ENCODE data around the gene MLLT10.

DNA sequence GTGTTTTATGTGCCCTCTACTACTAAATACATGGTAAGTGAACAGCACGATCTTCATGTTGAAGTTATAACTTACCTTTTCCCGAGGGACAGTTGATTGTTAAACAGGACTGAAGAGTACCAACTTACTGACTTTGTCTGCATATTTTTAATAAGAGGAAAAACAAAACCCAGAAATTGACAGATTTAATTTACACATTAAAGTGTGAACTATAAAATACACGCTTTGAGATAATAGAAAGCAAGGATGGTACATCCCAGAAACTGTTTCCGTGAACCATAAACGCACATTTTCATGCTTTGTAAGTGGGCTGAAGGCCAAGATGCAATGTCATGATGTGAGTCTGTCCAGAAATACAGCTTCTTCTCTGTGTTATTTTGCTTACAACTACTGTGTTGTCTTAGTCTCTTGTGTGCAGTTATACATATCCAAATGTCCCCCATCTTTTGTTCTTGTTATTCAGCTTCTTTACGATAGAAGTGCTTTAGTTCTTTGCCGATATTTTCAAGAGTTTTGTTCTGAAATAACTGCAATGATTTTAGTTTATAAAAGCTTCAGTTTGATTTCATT, 190.1 kb downstream of the MLLT10 start:
- TF ChIP-seq POLR2A (conservative IDR thresholded peaks at IDR 0.05): no peak
- TF ChIP-seq, protein P1, sequence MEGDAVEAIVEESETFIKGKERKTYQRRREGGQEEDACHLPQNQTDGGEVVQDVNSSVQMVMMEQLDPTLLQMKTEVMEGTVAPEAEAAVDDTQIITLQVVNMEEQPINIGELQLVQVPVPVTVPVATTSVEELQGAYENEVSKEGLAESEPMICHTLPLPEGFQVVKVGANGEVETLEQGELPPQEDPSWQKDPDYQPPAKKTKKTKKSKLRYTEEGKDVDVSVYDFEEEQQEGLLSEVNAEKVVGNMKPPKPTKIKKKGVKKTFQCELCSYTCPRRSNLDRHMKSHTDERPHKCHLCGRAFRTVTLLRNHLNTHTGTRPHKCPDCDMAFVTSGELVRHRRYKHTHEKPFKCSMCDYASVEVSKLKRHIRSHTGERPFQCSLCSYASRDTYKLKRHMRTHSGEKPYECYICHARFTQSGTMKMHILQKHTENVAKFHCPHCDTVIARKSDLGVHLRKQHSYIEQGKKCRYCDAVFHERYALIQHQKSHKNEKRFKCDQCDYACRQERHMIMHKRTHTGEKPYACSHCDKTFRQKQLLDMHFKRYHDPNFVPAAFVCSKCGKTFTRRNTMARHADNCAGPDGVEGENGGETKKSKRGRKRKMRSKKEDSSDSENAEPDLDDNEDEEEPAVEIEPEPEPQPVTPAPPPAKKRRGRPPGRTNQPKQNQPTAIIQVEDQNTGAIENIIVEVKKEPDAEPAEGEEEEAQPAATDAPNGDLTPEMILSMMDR (IDR thresholded peaks at IDR 0.05 in 2 of 3, conservative IDR thresholded peaks at IDR 0.05 in 1 of 3; ENCODE audit: insufficient read depth in 2 of 3, low read depth in 1 of 3, low read length in 3 of 3): no peak
- no peak for TF ChIP-seq ZC3H11A (IDR thresholded peaks at IDR 0.05; ENCODE audit: low read depth, low read length)
- TF ChIP-seq, protein P2, sequence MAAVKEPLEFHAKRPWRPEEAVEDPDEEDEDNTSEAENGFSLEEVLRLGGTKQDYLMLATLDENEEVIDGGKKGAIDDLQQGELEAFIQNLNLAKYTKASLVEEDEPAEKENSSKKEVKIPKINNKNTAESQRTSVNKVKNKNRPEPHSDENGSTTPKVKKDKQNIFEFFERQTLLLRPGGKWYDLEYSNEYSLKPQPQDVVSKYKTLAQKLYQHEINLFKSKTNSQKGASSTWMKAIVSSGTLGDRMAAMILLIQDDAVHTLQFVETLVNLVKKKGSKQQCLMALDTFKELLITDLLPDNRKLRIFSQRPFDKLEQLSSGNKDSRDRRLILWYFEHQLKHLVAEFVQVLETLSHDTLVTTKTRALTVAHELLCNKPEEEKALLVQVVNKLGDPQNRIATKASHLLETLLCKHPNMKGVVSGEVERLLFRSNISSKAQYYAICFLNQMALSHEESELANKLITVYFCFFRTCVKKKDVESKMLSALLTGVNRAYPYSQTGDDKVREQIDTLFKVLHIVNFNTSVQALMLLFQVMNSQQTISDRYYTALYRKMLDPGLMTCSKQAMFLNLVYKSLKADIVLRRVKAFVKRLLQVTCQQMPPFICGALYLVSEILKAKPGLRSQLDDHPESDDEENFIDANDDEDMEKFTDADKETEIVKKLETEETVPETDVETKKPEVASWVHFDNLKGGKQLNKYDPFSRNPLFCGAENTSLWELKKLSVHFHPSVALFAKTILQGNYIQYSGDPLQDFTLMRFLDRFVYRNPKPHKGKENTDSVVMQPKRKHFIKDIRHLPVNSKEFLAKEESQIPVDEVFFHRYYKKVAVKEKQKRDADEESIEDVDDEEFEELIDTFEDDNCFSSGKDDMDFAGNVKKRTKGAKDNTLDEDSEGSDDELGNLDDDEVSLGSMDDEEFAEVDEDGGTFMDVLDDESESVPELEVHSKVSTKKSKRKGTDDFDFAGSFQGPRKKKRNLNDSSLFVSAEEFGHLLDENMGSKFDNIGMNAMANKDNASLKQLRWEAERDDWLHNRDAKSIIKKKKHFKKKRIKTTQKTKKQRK (IDR thresholded peaks at IDR 0.05; ENCODE audit: borderline replicate concordance, low read depth, low read length): no peak
- TF ChIP-seq EP300 (IDR thresholded peaks at IDR 0.05; ENCODE audit: low read length): no peak
- TF ChIP-seq, protein P3, sequence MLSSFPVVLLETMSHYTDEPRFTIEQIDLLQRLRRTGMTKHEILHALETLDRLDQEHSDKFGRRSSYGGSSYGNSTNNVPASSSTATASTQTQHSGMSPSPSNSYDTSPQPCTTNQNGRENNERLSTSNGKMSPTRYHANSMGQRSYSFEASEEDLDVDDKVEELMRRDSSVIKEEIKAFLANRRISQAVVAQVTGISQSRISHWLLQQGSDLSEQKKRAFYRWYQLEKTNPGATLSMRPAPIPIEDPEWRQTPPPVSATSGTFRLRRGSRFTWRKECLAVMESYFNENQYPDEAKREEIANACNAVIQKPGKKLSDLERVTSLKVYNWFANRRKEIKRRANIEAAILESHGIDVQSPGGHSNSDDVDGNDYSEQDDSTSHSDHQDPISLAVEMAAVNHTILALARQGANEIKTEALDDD (IDR thresholded peaks at IDR 0.05): no peak
- no peak for TF ChIP-seq SIN3A (IDR thresholded peaks at IDR 0.05; ENCODE audit: borderline replicate concordance in 2 of 2, control insufficient read depth in 1 of 2, low read depth in 2 of 2, low read length in 2 of 2)
